BLaER1 (cell line): ENCODE data around the gene PTCD3.

Experiments
- H3K27ac ChIP-seq: shearing (Covaris generic); formaldehyde crosslinking; 2 replicates; pipeline ENCODE4 v1.8.1; 2022
- H3K27me3 ChIP-seq: shearing (Covaris generic); formaldehyde crosslinking; 2 replicates; pipeline ENCODE4 v1.8.1; 2022
- H3K36me3 ChIP-seq: shearing (Covaris generic); formaldehyde crosslinking; 2 replicates; pipeline ENCODE4 v1.8.1; 2022
- H3K4me1 ChIP-seq: shearing (Covaris generic); formaldehyde crosslinking; 2 replicates; pipeline ENCODE4 v1.8.1; 2022
- H3K4me2 ChIP-seq: shearing (Covaris generic); formaldehyde crosslinking; 2 replicates; pipeline ENCODE4 v1.8.1; 2022
- H3K4me3 ChIP-seq: shearing (Covaris generic); formaldehyde crosslinking; 2 replicates; pipeline ENCODE4 v1.8.1; 2022
- H3K9ac ChIP-seq: shearing (Covaris generic); formaldehyde crosslinking; 2 replicates; pipeline ENCODE4 v1.8.1; 2022
- H3K9me3 ChIP-seq: shearing (Covaris generic); formaldehyde crosslinking; 2 replicates; pipeline ENCODE4 v1.8.1; 2022
- H4K20me1 ChIP-seq: shearing (Covaris generic); formaldehyde crosslinking; 2 replicates; pipeline ENCODE4 v1.8.1; 2022
- Cebpa-rat ChIP-seq: shearing (Covaris generic); IDR thresholded peaks from 2 replicates; pipeline ENCODE4 v1.8.1; 2022

PTCD3 gene

DNA sequence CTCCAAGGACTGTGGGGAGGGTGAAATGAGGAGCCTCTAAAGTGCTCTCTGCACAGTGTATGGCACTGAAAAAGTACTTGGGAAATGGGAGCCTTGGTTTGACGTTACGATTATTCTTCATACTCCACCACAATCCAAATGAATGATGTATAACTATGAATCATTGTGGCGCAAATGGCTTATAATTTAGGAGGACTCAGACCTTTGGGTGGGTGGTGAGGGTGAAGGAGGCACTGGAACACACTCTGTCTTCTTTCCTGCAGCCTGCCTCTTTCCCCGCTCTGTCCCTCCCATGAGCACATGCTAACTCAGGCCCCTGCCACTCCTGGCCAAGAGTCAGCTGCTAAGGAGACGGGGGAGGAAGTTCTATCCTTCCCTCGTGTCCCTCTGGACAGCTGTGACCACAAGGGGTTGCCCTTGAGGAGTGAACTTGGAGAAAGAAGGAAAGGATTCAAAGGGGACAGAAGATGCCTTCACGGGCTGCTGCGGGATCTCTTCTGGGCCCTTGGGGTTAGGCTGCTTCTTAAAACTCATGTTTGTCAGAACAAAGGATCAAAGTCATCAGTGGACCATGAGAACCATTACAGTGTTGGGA lies 36.8 kb upstream of the PTCD3 start:
- H3K9me3 ChIP-seq = 0 out of 2 replicates have a peak, but pooled peaks cover under 1% of the 10 kb centered on the region
- H3K4me3 ChIP-seq = no peak overlapping the region
- peaks cover 93% of the 10 kb centered on the region for H3K36me3 ChIP-seq
- H4K20me1 ChIP-seq = no peaks in the 10 kb centered on the region
- no peak overlapping the region for H3K9ac ChIP-seq
- peaks cover 44% of the 10 kb centered on the region for H3K4me1 ChIP-seq
- TF ChIP-seq Cebpa-rat = no peak
- no peak overlapping the region for H3K27ac ChIP-seq
- H3K4me2 ChIP-seq = peak overlapping the region; percentile 3
- H3K27me3 ChIP-seq = no peaks in the 10 kb centered on the region

DNA sequence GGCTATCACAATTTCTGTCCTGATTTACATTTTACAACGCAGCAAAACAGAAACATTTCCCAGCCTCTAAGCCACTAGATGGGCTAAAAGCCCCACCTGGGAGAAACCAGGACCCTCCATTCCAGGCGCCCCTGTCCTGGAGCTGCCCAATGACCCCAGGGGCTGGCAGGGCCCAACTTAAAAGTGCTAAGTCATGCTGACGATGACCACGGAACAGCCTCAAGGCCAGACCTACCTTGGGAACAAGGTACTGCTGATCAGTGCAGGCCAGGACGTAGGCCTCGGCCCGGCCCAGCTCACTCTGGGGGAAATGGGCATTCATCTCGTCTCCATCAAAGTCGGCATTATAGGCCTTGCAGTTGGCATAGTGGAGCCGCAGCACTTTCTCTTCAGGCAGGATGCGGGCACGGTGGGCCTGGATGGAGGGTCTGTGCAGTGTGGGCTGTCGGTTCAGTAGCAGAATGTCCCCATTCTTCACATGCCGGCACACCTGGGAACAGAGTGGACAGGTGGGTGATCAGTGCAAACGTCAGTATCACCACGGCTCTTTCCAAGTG lies 36.2 kb upstream of the PTCD3 start:
- no peaks in the 10 kb centered on the region for H3K27me3 ChIP-seq
- H3K36me3 ChIP-seq = peaks cover 93% of the 10 kb centered on the region
- peaks cover 51% of the 10 kb centered on the region for H3K4me1 ChIP-seq
- H3K4me2 ChIP-seq = peak overlapping the region; percentile 3
- no peak overlapping the region for H3K4me3 ChIP-seq
- no peak for TF ChIP-seq Cebpa-rat
- no peak overlapping the region for H3K9ac ChIP-seq
- no peaks in the 10 kb centered on the region for H4K20me1 ChIP-seq
- no peak overlapping the region for H3K27ac ChIP-seq
- H3K9me3 ChIP-seq = no peaks in the 10 kb centered on the region

GRCh38 chr2:86070868-86071267 lies 35.2 kb upstream of the PTCD3 start:
- no peaks in the 10 kb centered on the region for H4K20me1 ChIP-seq
- no peaks in the 10 kb centered on the region for H3K9me3 ChIP-seq
- peaks cover 93% of the 10 kb centered on the region for H3K36me3 ChIP-seq
- TF ChIP-seq Cebpa-rat = no peak
- no peak overlapping the region for H3K4me2 ChIP-seq
- no peaks in the 10 kb centered on the region for H3K27me3 ChIP-seq
- H3K4me3 ChIP-seq = no peak overlapping the region
- peaks cover 51% of the 10 kb centered on the region for H3K4me1 ChIP-seq
- H3K27ac ChIP-seq = no peak overlapping the region
- H3K9ac ChIP-seq = no peak overlapping the region

DNA sequence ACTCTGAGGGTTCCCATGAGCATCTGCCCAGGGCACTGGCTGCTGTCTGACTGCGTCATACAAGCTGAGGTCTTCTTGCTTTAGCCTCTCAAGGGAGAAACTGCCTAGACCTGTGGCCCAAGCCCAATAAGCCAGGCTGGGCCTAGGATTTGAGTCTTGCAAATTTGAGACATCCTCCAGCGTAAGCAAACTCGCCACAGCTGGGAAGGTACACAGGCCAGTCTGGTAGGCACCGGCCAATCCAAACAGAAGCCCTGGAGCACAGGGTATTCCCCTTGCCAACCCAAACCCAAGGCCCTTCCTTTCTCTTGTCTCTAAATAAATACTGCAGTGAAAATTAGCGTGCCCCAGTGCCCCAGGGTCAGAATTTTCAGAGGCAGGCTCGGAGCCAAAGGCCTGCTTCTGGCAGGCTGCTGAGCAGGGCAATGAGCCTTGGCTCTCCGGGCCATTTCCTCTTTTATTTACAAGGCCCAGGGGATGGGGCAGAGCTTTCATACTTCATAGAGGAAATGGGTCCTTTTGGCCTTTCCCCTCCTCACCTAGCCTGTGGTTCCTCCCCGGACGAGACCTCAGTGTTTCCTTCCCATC lies 33.7 kb upstream of the PTCD3 start:
- Histone ChIP-seq H3K9ac (peak overlapping the region; percentile 48), H3K27me3 (no peaks in the 10 kb centered on the region), H3K4me1 (peaks cover 64% of the 10 kb centered on the region), H3K4me3 (no peak overlapping the region), H4K20me1 (peaks cover 13% of the 10 kb centered on the region), H3K27ac (peak overlapping the region; percentile 58), H3K36me3 (peaks cover 93% of the 10 kb centered on the region), H3K4me2 (peak overlapping the region; percentile 68), H3K9me3 (no peaks in the 10 kb centered on the region)
- no peak for TF ChIP-seq Cebpa-rat

- peaks cover 96% of the 10 kb centered on the region for H3K36me3 ChIP-seq
- TF ChIP-seq Cebpa-rat = no peak
- peaks cover 73% of the 10 kb centered on the region for H3K4me1 ChIP-seq
- no peaks in the 10 kb centered on the region for H3K9me3 ChIP-seq
- H3K27ac ChIP-seq = peak overlapping the region; percentile 58; the same call in 1 of the 2 replicates
- peaks cover 16% of the 10 kb centered on the region for H4K20me1 ChIP-seq
- H3K27me3 ChIP-seq = no peaks in the 10 kb centered on the region
- no peak overlapping the region for H3K4me3 ChIP-seq
- H3K9ac ChIP-seq = no peak overlapping the region
- peak overlapping the region; percentile 68 for H3K4me2 ChIP-seq
Observed at GRCh38 chr2:86073225-86073624, 32.8 kb upstream of the PTCD3 start.

DNA sequence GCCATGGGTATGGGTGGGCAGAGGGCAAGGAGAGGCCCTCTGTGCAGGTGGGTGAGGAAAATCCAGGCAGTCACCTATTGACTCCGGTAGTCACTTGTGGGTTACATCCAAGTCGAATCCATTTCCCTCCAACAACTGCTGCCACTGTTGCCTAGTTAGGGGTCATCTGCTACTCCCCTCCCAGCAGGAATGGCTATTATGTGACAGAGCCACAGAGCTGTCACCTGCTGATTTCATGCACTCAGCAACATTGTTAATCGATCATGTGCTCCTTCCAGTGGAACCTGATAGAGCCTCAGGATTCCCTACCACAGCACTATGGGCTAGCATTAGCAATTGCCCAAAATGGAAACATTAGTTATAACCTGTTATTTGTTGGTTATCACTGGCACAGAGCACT lies 31.8 kb upstream of the PTCD3 start:
- no peak overlapping the region for H3K4me3 ChIP-seq
- H4K20me1 ChIP-seq = peaks cover 16% of the 10 kb centered on the region
- peak overlapping the region; percentile 37; the same call in 1 of the 2 replicates for H3K27ac ChIP-seq
- TF ChIP-seq Cebpa-rat = no peak
- H3K36me3 ChIP-seq = peaks cover 96% of the 10 kb centered on the region
- peaks cover 73% of the 10 kb centered on the region for H3K4me1 ChIP-seq
- peak overlapping the region; percentile 23; the same call in 1 of the 2 replicates for H3K9ac ChIP-seq
- no peaks in the 10 kb centered on the region for H3K27me3 ChIP-seq
- H3K4me2 ChIP-seq = peak overlapping the region; percentile 68
- no peaks in the 10 kb centered on the region for H3K9me3 ChIP-seq

GRCh38 chr2:86074811-86075210 lies 31.2 kb upstream of the PTCD3 start:
- Histone ChIP-seq H3K36me3 (peaks cover 96% of the 10 kb centered on the region), H3K4me1 (peaks cover 73% of the 10 kb centered on the region)

DNA sequence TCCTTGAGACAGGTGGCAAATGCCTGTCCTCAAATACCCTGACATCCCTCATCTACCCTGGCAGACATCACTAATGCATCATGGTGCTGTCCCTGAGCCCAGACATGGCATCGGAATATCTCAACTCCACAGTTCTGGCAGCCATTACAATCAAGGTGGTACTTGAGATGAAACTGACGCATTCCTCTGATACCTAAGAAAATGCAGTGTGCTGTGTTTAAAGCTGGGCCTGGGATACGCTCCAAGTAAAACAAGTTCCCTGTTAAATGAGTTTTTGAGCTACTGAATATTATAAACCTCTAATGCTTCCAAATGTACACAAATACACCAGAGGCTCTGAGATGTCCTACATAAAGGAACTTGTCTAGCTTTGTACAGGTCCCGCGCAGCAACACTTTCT lies 30.1 kb upstream of the PTCD3 start:
- Histone ChIP-seq H3K4me2 (no peak overlapping the region), H3K27me3 (no peaks in the 10 kb centered on the region), H3K4me1 (peaks cover 78% of the 10 kb centered on the region), H3K4me3 (no peak overlapping the region), H3K9me3 (no peaks in the 10 kb centered on the region), H3K27ac (no peak overlapping the region), H4K20me1 (peaks cover 24% of the 10 kb centered on the region), H3K9ac (no peak overlapping the region), H3K36me3 (peaks cover 96% of the 10 kb centered on the region)
- TF ChIP-seq Cebpa-rat = no peak

More at GRCh38 chr2:86074811-86075210, 31.2 kb upstream of the PTCD3 start:
- H3K27ac ChIP-seq = 0 out of 2 replicates have a peak overlapping the region, but pooled peaks have one; percentile 18
- H4K20me1 ChIP-seq = peaks cover 16% of the 10 kb centered on the region
- no peaks in the 10 kb centered on the region for H3K9me3 ChIP-seq
- TF ChIP-seq Cebpa-rat = no peak
- H3K4me3 ChIP-seq = no peak overlapping the region
- 0 out of 2 replicates have a peak overlapping the region, but pooled peaks have one; percentile 68 for H3K4me2 ChIP-seq
- H3K9ac ChIP-seq = no peak overlapping the region
- no peaks in the 10 kb centered on the region for H3K27me3 ChIP-seq

DNA sequence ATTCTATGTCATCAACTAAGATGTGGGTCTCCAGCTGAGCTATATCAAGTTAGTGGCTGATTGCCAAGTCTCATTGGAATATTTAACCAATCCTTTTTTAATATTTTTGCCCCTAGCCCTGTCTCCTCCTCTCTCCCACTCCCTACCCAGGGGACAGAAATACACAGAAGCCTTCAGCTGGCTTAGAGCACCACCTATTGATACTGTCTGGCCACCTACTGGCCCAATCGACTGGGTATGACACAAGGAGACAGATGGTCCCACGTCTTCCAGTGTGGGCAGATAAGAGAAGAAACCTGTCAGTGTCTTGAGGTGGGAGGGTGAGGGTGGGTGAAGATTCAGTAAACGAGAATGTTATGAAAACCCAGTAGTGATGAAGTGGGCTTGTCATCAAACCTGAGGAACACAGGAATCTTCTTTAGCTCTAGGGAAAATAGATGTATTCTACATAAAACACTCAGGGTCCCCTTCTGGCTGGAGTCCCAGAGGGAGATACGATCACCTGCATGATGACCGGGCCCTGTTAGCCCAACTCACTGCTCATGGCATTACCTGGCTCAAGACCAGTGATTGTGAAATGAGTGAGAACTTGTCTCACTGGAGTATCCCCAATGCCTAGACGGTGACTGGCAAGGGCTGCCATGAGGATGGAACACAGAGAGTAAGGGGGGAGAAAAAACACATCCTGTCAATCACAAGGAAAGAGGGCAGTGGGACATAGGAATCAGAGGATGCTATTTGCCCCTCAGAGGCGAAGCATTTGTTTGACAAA lies 27.1 kb upstream of the PTCD3 start:
- H3K4me2 ChIP-seq = peak overlapping the region; percentile 72; the same call in 1 of the 2 replicates
- H3K9me3 ChIP-seq = no peaks in the 10 kb centered on the region
- H3K4me1 ChIP-seq = peaks cover 53% of the 10 kb centered on the region
- no peak for TF ChIP-seq Cebpa-rat
- no peak overlapping the region for H3K9ac ChIP-seq
- H3K36me3 ChIP-seq = peaks cover 95% of the 10 kb centered on the region
- no peaks in the 10 kb centered on the region for H3K27me3 ChIP-seq
- H3K27ac ChIP-seq = no peak overlapping the region
- no peak overlapping the region for H3K4me3 ChIP-seq
- H4K20me1 ChIP-seq = peaks cover 24% of the 10 kb centered on the region
